Measurements from ENCODE around the gene SLC4A8. TPM values are rescaled to one million over a fixed set of nuclear protein-coding genes. Genes with fewer than 3 reads are reported as not detected.

Gene SLC4A8
- total RNA-seq, 2 experiments from 2014 or later = 1.3 to 1.8 TPM

GRCh38 chr12:51382173-51382572, 42.5 kb upstream of the SLC4A8 start:
- Mint-ChIP-seq H3K36me3 (ENCODE audit: low read depth) (peaks cover 54% of the 10 kb centered on the region), H3K4me1 (ENCODE audit: low read depth) (peaks cover 64% of the 10 kb centered on the region), H3K27me3 (no peaks in the 10 kb centered on the region), H3K9me3 (no peaks in the 10 kb centered on the region), H3K4me3 (no peak overlapping the region), H3K27ac (peak overlapping the region; percentile 51)
- DNase-seq = no peak
- ATAC-seq (ENCODE audit: poor library complexity) = no peak
- Histone ChIP-seq H3K9me3 (ENCODE audit: control insufficient read depth in 1 of 2, insufficient read depth in 1 of 2, low read length in 2 of 2) (no peaks in the 10 kb centered on the region), H3K4me3 (ENCODE audit: low read length) (no peak overlapping the region), H3K4me1 (ENCODE audit: insufficient read depth, low read length) (peaks cover 36% of the 10 kb centered on the region), H3K27me3 (ENCODE audit: control insufficient read depth in 1 of 2, insufficient read depth in 2 of 2, low read length in 2 of 2) (no peaks in the 10 kb centered on the region), H3K36me3 (ENCODE audit: insufficient read depth, low read length) (peaks cover 36% of the 10 kb centered on the region), H3K27ac (ENCODE audit: low read depth in 1 of 2, low read length in 2 of 2) (no peak overlapping the region)
- POLR2A ChIA-PET = interaction anchor here (1.6 kb wide), 1 partner anchor 13 kb away, joined by 4 read pairs; no protein-coding TSS in a partner anchor
- TF ChIP-seq CTCF (IDR thresholded peaks at IDR 0.05) = no peak
- CTCF ChIA-PET = interaction anchor here (0.5 kb wide), 1 partner anchor 133 kb away, joined by 3 read pairs; no protein-coding TSS in a partner anchor
- intact Hi-C loops (cut with DNase I, micrococcal nuclease) = no loop called here

GRCh38 chr12:51383269-51383905, 41.2 kb upstream of the SLC4A8 start:
- Histone ChIP-seq H3K9me3 (ENCODE audit: control insufficient read depth in 1 of 2, insufficient read depth in 1 of 2, low read length in 2 of 2) (no peaks in the 10 kb centered on the region), H3K4me3 (ENCODE audit: low read length) (no peak overlapping the region), H3K36me3 (ENCODE audit: insufficient read depth, low read length) (peaks cover 27% of the 10 kb centered on the region), H3K4me1 (ENCODE audit: insufficient read depth, low read length) (peaks cover 45% of the 10 kb centered on the region), H3K27ac (ENCODE audit: low read depth in 1 of 2, low read length in 2 of 2) (no peak overlapping the region), H3K27me3 (ENCODE audit: control insufficient read depth in 1 of 2, insufficient read depth in 2 of 2, low read length in 2 of 2) (no peaks in the 10 kb centered on the region)
- intact Hi-C loops (cut with DNase I, micrococcal nuclease) = no loop called here
- CTCF ChIA-PET = no interaction called here
- no peak for DNase-seq
- TF ChIP-seq CTCF (IDR thresholded peaks at IDR 0.05) = no peak
- Mint-ChIP-seq H3K27ac (peak overlapping the region; percentile 51), H3K4me3 (no peak overlapping the region), H3K27me3 (no peaks in the 10 kb centered on the region), H3K36me3 (ENCODE audit: low read depth) (peaks cover 42% of the 10 kb centered on the region), H3K4me1 (ENCODE audit: low read depth) (peaks cover 68% of the 10 kb centered on the region), H3K9me3 (no peaks in the 10 kb centered on the region)
- peak; percentile 77 for ATAC-seq (ENCODE audit: poor library complexity)
- POLR2A ChIA-PET = interaction anchor here (0.6 to 2.1 kb wide), 4 partner anchors 9 to 99 kb away, joined by 3 to 14 read pairs (median 10); partner anchors contain the start of gene GALNT6

GRCh38 chr12:51386351-51386750, 38.3 kb upstream of the SLC4A8 start:
- Histone ChIP-seq H3K36me3 (ENCODE audit: insufficient read depth, low read length) (peaks cover 10% of the 10 kb centered on the region), H3K4me3 (ENCODE audit: low read length) (no peak overlapping the region), H3K27ac (ENCODE audit: low read depth in 1 of 2, low read length in 2 of 2) (no peak overlapping the region), H3K4me1 (ENCODE audit: insufficient read depth, low read length) (peaks cover 63% of the 10 kb centered on the region), H3K27me3 (ENCODE audit: control insufficient read depth in 1 of 2, insufficient read depth in 2 of 2, low read length in 2 of 2) (no peaks in the 10 kb centered on the region), H3K9me3 (ENCODE audit: control insufficient read depth in 1 of 2, insufficient read depth in 1 of 2, low read length in 2 of 2) (no peaks in the 10 kb centered on the region)
- H3K4me3 Mint-ChIP-seq = no peak overlapping the region
- DNase-seq (no peak), ATAC-seq (ENCODE audit: poor library complexity) (no peak)
- H3K27ac Mint-ChIP-seq = peak overlapping the region; percentile 3
- CTCF ChIA-PET = interaction anchor here (1.3 kb wide), 1 partner anchor 18 kb away, joined by 3 read pairs; no protein-coding TSS in a partner anchor
- H3K27me3 Mint-ChIP-seq = no peaks in the 10 kb centered on the region
- POLR2A ChIA-PET = interaction anchor here (0.6 kb wide), 2 partner anchors 257 to 926 kb away, joined by 3 to 4 read pairs; no protein-coding TSS in a partner anchor
- peaks cover 84% of the 10 kb centered on the region for H3K4me1 Mint-ChIP-seq (ENCODE audit: low read depth)
- peaks cover 20% of the 10 kb centered on the region for H3K36me3 Mint-ChIP-seq (ENCODE audit: low read depth)
- intact Hi-C loops (cut with DNase I, micrococcal nuclease) = no loop called here
- no peak for TF ChIP-seq CTCF (IDR thresholded peaks at IDR 0.05)
- H3K9me3 Mint-ChIP-seq = no peaks in the 10 kb centered on the region

Data from CD4-positive, alpha-beta T cell (primary cell).